H54 (cell line): Measurements from ENCODE around the gene INTS14.
A peak's percentile ranks its signal among the peaks of the same experiment; 100 is the strongest.

Source experiments
- DNase-seq: peaks from one replicate; pipeline ENCODE4 v3.0.0; 2011; ENCODE audit warnings: low spot score, mixed read lengths; ENCODE audit not compliant: insufficient read length
- FAIRE-seq: peaks from 3 replicates; lab custom pipeline; 2011; peaks lifted over from hg19 to GRCh38; lab: Jason Lieb, UNC
- POLR2A ChIP-seq: IDR thresholded peaks from 2 replicates; pipeline ENCODE4 v1.6.1; 2011; ENCODE audit warnings: low read depth, mild to moderate bottlenecking, low read length

The INTS14 gene

GRCh38 chr15:65610871-65611718, at the start of gene INTS14:
TSS of gene INTS14 (minus strand) at chr15:65611131. CDS start at chr15:65607380, 3,751 bp downstream.
- peak; percentile 77 for TF ChIP-seq POLR2A
- FAIRE-seq, result no peak

GRCh38 chr15:65659502-65660052, 48.6 kb upstream of the INTS14 start:
- DNase-seq, result no peak
- TF ChIP-seq POLR2A, result no peak
- no peak for FAIRE-seq

More at GRCh38 chr15:65610871-65611718, at the start of gene INTS14:
- peak; percentile 84 for DNase-seq

DNA sequence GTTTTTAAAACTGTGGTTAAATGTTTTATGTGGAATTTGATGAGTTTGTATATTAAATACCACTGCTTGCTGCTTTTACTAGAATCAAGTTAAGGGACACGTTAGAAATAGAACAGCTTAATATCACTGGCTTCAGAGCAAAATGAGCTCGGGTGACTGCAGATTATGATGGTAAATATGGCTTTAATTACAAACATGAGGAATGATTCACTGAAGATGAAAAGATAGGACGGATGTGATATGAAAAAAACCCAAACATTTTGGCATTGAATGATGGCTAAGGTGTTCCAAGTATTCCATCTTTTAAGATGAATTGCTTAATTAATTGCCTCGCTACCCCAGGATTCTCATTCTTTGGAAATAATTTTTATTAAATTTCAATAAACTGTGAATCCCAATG, 44.5 kb upstream of the INTS14 start:
- DNase-seq (no peak), FAIRE-seq (no peak)
- no peak for TF ChIP-seq POLR2A

- DNase-seq (no peak), FAIRE-seq (peak; percentile 55)
- TF ChIP-seq POLR2A, result no peak
Observed at GRCh38 chr15:65655026-65655425, 44.1 kb upstream of the INTS14 start.

- no peak for DNase-seq
- FAIRE-seq, result no peak
- no peak for TF ChIP-seq POLR2A
Observed at GRCh38 chr15:65653801-65654521, 43.0 kb upstream of the INTS14 start.

DNA sequence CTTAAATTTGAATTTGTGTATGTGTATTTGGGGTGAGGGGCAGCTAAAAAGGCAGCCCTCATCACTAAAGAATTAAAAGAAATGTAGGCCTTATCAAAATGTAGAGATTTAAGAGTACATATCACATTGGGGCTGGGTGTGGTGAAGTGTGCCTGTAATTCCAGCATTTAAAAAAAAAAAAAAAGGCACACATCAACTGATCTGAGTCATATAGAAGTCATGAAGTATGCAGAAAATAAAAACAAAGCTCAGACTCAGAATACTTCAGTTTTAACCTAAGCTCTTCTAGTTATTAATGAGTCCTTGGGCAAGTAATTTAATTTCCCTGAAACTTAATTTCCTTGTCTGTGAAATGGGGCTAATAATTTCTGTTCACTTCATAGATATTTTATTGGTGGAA, 42.4 kb upstream of the INTS14 start:
- DNase-seq (no peak), FAIRE-seq (no peak)
- TF ChIP-seq POLR2A, result no peak

DNA sequence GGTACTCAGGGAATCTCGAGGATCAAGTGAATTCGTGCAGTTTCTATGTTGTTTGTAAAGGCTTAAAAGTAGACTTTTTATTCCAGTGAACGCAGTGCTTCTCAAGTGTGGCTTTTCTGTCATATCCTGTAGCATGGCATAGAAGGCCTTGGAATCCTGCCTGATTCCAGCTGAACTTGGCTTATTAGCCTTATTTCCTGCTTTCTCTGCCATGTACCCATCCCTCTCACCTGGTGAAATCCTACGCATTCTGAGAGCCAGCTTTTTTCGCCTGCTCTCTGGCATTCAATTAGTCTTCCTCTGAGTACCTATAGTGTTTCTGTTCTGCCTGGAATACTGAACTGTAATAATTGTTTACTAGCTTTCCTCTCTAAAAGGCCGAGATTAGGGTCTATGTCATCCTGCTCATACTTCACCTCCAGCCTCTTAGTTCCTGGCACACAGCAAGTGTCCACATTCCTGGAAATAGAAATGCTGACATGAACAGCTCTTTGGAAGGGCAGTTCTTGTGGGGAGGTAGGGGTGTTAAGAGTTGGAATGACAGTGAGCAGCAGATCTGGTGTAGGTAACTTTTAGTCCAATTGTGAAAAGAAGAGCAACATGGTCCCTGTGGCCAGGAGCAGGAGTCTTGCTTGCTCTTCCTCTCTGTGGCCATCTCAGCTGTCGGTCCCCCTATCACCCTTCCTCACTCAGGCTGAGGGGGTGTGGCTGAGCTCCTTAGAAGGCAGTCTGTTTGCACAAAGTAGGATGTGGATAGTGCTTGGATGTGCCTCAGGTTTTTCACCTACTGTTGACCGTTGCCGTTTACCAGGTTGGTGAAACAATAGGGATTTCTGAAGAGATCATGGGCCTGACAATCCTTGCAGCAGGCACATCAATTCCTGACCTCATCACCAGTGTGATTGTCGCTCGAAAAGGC, 41.2 kb upstream of the INTS14 start:
- no peak for TF ChIP-seq POLR2A
- DNase-seq (no peak), FAIRE-seq (no peak)

GRCh38 chr15:65651042-65651322, 40.1 kb upstream of the INTS14 start:
- FAIRE-seq, result no peak
- TF ChIP-seq POLR2A, result no peak
- DNase-seq, result no peak

DNA sequence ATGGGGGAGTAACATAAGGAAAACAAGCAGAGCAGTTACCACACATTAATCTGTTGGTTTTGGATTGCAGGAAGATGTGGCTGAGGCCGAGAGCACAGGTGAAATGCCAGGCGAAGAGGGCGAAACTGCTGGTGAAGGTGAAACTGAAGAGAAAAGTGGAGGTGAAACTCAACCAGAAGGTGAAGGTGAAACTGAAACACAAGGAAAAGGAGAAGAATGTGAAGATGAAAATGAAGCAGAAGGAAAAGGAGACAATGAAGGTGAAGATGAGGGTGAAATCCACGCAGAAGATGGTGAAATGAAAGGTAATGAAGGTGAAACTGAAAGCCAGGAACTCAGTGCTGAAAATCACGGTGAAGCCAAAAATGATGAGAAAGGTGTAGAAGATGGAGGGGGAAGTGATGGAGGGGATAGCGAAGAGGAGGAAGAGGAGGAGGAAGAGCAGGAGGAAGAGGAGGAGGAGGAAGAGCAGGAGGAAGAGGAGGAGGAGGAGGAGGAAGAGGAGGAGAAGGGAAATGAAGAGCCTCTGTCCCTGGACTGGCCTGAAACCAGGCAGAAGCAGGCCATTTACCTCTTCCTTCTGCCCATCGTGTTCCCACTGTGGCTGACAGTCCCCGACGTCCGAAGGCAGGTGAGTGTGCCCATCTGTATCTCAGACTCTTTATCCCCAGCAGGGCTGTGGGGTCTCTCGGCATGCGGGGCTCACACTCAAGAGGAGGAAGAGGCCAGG, 39.5 kb upstream of the INTS14 start:
- no peak for TF ChIP-seq POLR2A
- DNase-seq, result no peak
- FAIRE-seq, result no peak

DNA sequence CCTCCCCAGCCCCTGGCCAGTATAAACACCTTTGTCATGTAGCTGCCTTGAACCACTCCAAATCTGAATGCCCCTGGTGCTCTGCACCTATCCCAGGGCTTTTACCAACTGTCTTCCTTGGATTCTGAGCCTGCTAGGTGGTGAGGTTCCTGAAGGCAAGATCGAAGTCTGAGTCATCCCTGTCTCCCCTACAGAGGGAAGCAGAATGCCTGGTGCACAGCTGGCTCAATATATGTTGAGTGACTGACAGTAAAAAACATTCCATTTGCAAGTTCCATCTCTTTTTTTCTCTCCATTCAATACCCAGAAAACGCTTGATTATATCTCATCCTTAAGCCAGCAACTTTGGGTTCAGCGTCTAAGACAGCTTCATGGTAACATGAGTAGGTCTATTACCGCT, 35.6 kb upstream of the INTS14 start:
- TF ChIP-seq POLR2A, result no peak
- FAIRE-seq, result no peak
- DNase-seq, result peak; percentile 42

DNA sequence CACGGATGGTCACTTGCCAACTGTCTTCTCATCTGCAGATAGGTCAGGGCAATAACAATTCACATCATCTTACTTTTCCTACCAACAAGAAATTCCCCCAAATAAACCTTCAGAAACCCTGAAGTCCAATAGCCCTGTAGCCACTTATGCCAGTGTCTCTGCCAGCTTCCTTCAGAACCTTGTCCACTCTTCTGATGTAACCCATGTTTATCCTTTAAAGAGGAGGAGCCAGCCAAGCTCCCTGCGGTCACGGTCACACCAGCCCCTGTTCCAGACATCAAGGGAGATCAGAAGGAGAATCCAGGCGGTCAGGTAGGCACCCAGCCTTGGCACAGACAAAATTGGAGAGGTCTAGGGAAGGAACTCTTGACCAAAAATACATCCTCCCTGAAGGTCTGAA, 34.5 kb upstream of the INTS14 start:
- no peak for DNase-seq
- no peak for TF ChIP-seq POLR2A
- no peak for FAIRE-seq

GRCh38 chr15:65644282-65644681, 33.4 kb upstream of the INTS14 start:
- TF ChIP-seq POLR2A, result no peak
- FAIRE-seq (no peak), DNase-seq (no peak)

DNA sequence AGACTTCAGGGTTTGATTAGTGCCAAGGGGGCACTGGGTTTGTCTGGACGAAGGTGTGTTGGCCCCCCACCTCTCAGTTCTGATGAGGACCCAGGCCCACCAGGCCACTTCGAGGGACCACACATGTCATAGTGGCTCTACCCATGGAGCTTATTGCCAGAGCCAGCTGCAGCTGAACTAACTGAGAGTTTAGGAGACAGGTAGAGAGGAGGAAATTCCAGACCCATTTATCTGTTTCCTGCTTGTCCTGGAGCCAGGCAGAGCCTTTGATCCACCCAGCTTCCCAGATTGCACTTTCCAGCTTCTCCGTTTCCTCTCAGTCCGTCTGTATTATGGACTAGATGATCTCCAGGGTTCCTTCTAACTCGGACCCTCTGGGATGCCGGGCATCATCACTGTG, 31.7 kb upstream of the INTS14 start:
- DNase-seq (no peak), FAIRE-seq (no peak)
- no peak for TF ChIP-seq POLR2A
